ENCODE measurements around the gene SLC16A14. TPM values are rescaled to one million over a fixed set of nuclear protein-coding genes. Genes with fewer than 3 reads are reported as not detected.
"Not testable (repeated sequence)": the region's sequence is repeated elsewhere in the genome, so short reads cannot be mapped to it uniquely, and the experiment has no call there.

Gene SLC16A14
- 2.4 and 3.6 TPM in 2 replicates for total RNA-seq
- long read RNA-seq, transcript SLC16A14-205 (4 exons, 1,836 nt), result major isoform, 5 of 10 reads
- long read RNA-seq, partial matches to known transcripts, result 0 of 10 reads
- long read RNA-seq, other reads (novel, unspliced or antisense), result 5 of 10 reads

DNA sequence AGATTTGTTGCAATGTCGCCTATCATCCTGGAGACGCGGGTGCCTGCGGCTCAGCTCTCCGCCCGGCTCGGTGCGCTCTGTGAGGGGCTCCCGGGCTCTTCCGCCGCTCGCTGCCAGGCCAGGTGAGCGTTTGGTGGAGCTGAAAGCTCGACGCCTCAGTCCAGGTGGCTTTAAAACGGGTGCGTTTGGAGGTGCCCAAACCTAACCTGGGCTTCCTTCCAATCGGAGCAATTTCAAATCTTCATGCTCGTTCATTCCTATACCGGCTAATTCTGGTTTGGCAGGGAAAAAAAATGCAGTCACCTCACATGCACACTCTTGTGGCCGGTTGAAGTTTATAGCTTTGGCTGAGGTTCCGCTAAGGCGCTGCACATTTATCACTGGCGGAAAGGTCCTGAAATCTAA, at the start of gene SLC16A14:
TSS of gene SLC16A14 (minus strand) at position 274 of the 405 bp plus-strand sequence. CDS start 9,572 bp downstream, outside the sequence.
- TF ChIP-seq, protein P1, sequence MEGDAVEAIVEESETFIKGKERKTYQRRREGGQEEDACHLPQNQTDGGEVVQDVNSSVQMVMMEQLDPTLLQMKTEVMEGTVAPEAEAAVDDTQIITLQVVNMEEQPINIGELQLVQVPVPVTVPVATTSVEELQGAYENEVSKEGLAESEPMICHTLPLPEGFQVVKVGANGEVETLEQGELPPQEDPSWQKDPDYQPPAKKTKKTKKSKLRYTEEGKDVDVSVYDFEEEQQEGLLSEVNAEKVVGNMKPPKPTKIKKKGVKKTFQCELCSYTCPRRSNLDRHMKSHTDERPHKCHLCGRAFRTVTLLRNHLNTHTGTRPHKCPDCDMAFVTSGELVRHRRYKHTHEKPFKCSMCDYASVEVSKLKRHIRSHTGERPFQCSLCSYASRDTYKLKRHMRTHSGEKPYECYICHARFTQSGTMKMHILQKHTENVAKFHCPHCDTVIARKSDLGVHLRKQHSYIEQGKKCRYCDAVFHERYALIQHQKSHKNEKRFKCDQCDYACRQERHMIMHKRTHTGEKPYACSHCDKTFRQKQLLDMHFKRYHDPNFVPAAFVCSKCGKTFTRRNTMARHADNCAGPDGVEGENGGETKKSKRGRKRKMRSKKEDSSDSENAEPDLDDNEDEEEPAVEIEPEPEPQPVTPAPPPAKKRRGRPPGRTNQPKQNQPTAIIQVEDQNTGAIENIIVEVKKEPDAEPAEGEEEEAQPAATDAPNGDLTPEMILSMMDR (IDR thresholded peaks at IDR 0.05; ENCODE audit: unreplicated experiment), result peak; percentile 28
- Mint-ChIP-seq H3K36me3 (ENCODE audit: insufficient read depth) (no peaks in the 10 kb centered on the region), H3K9me3 (ENCODE audit: low read depth) (no peaks in the 10 kb centered on the region), H3K27ac (peak within 1 kb of the TSS; percentile 94), H3K4me3 (ENCODE audit: low read depth) (peak within 1 kb of the TSS; percentile 89), H3K4me1 (ENCODE audit: low read depth) (no peaks in the 10 kb centered on the region), H3K27me3 (peaks cover 31% of the 10 kb centered on the region)
- DNase-seq (ENCODE audit: low spot score, unreplicated experiment), result no peak

GRCh38 chr2:230106771-230107170, 38.0 kb upstream of the SLC16A14 start:
- no peaks in the 10 kb centered on the region for H3K4me1 Mint-ChIP-seq (ENCODE audit: low read depth)
- no peak for DNase-seq (ENCODE audit: low spot score, unreplicated experiment)
- no peaks in the 10 kb centered on the region for H3K27me3 Mint-ChIP-seq
- TF ChIP-seq, protein P1 (IDR thresholded peaks at IDR 0.05; ENCODE audit: unreplicated experiment), result no peak
- H3K9me3 Mint-ChIP-seq (ENCODE audit: low read depth), result peaks cover 21% of the 10 kb centered on the region
- H3K36me3 Mint-ChIP-seq (ENCODE audit: insufficient read depth), result peaks cover 2% of the 10 kb centered on the region
- H3K4me3 Mint-ChIP-seq (ENCODE audit: low read depth), result no peak overlapping the region
- H3K27ac Mint-ChIP-seq, result no peak overlapping the region

DNA sequence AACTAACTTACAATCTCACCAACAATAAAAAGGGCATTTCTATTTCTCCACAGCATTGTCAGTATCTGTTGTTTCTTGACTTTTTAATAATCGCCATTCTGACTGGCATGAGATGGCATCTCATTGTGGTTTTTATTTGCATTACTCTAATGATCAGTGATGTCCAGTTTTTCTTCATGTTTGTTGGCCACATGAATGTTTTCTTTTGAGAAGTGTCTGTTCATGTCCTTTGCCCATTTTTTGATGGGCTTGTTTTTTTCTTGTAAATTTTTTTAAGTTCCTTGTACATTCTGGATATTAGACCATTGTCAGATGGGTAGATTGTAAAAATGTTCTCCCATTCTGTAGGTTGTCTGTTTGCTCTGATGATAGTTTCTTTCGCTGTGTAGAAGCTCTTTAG, 33.2 kb upstream of the SLC16A14 start:
- not testable (repeated sequence) for H3K4me1 Mint-ChIP-seq (ENCODE audit: low read depth); H3K27ac Mint-ChIP-seq; H3K27me3 Mint-ChIP-seq; H3K36me3 Mint-ChIP-seq (ENCODE audit: insufficient read depth); H3K4me3 Mint-ChIP-seq (ENCODE audit: low read depth); DNase-seq (ENCODE audit: low spot score, unreplicated experiment)
- H3K9me3 Mint-ChIP-seq (ENCODE audit: low read depth), result peaks cover 25% of the 10 kb centered on the region

- TF ChIP-seq, protein P1 (IDR thresholded peaks at IDR 0.05; ENCODE audit: unreplicated experiment), result no peak
- H3K27ac Mint-ChIP-seq, result no peak overlapping the region
- no peaks in the 10 kb centered on the region for H3K4me1 Mint-ChIP-seq (ENCODE audit: low read depth)
- H3K4me3 Mint-ChIP-seq (ENCODE audit: low read depth), result no peak overlapping the region
- H3K9me3 Mint-ChIP-seq (ENCODE audit: low read depth), result peaks cover 32% of the 10 kb centered on the region
- H3K36me3 Mint-ChIP-seq (ENCODE audit: insufficient read depth), result peaks cover under 1% of the 10 kb centered on the region
- DNase-seq (ENCODE audit: low spot score, unreplicated experiment), result no peak
- no peaks in the 10 kb centered on the region for H3K27me3 Mint-ChIP-seq
Measured at GRCh38 chr2:230097841-230098240, 29.1 kb upstream of the SLC16A14 start.

- Mint-ChIP-seq H3K4me1 (ENCODE audit: low read depth) (no peaks in the 10 kb centered on the region), H3K27ac (no peak overlapping the region), H3K9me3 (ENCODE audit: low read depth) (peaks cover 31% of the 10 kb centered on the region), H3K4me3 (ENCODE audit: low read depth) (no peak overlapping the region), H3K36me3 (ENCODE audit: insufficient read depth) (no peaks in the 10 kb centered on the region), H3K27me3 (no peaks in the 10 kb centered on the region)
- DNase-seq (ENCODE audit: low spot score, unreplicated experiment), result no peak
- TF ChIP-seq, protein P1 (IDR thresholded peaks at IDR 0.05; ENCODE audit: unreplicated experiment), result no peak
Measured at GRCh38 chr2:230097424-230097823, 28.7 kb upstream of the SLC16A14 start.

- DNase-seq (ENCODE audit: low spot score, unreplicated experiment), result no peak
- Mint-ChIP-seq H3K9me3 (ENCODE audit: low read depth) (peaks cover 17% of the 10 kb centered on the region), H3K4me3 (ENCODE audit: low read depth) (no peak overlapping the region), H3K4me1 (ENCODE audit: low read depth) (no peaks in the 10 kb centered on the region), H3K27me3 (peaks cover 5% of the 10 kb centered on the region), H3K27ac (no peak overlapping the region), H3K36me3 (ENCODE audit: insufficient read depth) (no peaks in the 10 kb centered on the region)
- TF ChIP-seq, protein P1 (IDR thresholded peaks at IDR 0.05; ENCODE audit: unreplicated experiment), result no peak
Measured at GRCh38 chr2:230090967-230091366, 22.2 kb upstream of the SLC16A14 start.

Data from progenitor cell of endocrine pancreas (in vitro differentiated cells).